HG03196 (cell line): ENCODE data around the gene ABCC9.

Experiments used
- ATAC-seq: cut with Tn5 transposase; IDR thresholded peaks from one replicate; pipeline ENCODE4 v1.9.1; 2021; ENCODE audit not compliant: unreplicated experiment

ABCC9 gene

DNA sequence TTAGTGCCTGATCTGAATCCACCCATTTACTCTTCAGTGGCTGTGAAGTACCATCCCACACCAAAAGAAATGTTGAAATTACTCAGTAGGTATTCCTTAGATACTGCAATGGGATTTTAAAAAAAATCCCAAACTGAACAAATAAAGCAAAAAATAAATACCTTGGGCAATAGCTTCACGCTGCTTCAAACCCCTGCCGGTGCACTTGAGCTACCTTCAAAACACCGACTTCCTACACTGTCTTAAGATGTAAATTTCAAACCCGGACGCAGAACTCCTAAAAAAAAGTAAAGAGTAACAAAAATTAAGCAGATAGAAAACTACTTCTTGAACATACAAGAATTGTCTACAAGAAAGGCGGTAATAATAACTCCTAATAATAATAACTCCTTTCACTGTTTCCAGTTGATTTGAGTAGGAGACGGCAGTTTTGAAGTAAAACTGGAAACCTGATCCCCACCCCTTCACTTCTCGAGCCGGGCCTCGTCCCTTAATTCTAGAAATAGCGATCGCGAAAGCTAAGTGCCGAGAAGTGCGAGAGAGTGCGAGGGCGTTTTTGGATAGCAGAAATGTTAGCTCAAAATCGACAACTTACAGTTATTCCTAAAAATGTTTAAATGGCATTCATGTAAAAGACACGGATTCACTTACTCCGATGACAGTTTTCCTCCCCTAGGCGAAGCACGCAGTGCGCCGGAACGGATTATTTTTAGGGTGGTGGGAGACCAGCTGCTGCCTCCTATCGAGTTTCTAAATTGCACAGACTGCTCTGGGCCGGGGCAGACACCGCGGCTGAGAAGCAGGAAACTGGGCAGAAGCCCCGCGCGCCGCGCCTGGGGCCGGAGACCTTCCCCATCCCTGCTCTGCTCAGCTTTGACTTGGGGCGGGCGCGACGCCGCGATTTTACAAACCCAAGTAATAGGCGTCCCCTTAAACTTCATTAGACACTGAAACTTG is at the start of gene ABCC9:
ABCC9 (minus strand) TSS at position 878 of the 957 bp plus-strand sequence. CDS start 4,752 bp downstream, outside the sequence.
- no peak for ATAC-seq

DNA sequence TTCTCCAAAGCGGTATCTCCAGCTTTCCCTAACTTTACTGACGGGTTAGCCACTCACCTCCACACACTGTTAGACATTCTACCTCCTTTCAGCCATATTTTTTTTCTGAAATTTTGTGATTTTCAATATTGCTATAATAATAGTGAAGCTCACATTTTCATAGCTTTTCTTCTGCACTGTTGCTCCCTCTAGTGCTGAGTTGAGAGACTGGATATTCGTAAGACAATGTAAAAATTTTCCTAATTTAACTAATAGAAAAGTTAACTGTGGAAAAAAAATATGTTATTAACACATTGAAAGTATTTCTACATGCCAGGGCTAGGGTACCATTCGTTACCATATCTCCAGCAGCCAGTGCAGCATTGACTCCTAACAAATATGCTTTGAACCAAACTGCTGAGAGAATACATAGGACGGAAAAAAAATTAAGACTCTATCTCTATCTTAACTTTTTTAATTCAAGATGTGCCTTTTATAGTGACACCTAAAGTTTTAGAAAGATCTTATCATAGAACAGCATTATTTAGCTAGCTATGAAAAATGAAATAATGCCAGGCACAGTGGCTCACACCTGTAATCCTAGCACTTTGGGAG is 48.7 kb upstream of the ABCC9 start:
- no peak for ATAC-seq

DNA sequence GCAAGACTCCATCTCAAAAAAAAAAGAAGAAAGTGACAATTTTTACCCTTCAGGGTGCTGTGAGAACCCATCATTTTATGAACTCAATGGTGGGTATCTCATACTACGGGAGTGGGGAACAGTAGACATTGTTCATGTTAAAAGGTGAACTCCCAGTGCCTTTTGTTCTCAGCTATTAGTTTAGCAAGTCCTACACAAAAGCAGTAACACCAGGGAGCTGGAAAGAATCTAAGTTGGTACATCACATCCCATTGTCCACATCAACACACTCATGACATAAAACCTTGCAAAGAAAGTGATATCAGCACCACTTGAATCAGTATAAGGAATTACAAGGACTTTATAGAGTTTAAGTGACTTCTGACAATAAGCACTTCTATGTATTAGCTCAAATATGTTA is 47.4 kb upstream of the ABCC9 start:
- no peak for ATAC-seq

DNA sequence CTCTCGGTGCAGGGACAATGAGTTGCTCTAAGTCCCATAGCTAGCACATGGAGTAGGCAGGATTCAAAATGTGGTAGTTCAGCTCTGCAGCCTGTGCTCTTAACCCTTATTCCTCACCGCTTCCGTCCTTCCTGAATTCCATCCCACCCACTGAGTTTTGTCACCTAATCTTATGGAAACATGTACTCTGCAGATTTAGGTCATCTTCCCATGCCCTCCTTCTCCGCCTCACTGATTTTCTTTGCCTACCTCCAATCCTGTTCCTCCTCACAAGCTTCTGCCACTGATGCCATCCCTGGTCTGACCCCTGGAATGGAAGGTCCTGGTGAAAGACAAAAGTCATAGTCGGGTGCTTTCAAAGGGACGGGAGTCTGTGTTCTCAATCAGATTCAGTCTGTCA is 46.5 kb upstream of the ABCC9 start:
- ATAC-seq = no peak

- ATAC-seq = no peak
Observed at GRCh38 chr12:21985155-21985554, 43.9 kb upstream of the ABCC9 start.

- no peak for ATAC-seq
Observed at GRCh38 chr12:21984375-21984774, 43.1 kb upstream of the ABCC9 start.

DNA sequence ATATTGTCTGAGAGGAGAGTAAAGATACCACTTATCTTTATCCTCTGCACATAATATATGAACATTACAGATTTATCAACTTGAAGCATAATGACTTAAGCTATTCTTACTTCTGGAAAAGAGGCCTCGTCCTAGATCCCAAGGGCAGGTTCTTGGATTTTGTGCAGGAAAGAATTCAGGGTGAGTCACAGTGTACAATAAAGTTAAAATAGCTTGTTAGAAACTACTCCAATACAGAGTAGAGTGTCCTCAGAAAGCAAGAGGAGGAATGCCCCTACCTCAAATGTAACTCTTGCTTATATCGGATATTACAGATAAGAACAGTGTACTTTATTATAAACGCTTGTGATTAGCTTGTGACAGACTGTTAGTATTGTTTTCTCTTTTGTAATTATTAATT is 41.9 kb upstream of the ABCC9 start:
- no peak for ATAC-seq

- ATAC-seq = no peak
Observed at GRCh38 chr12:21980544-21980943, 39.3 kb upstream of the ABCC9 start.

GRCh38 chr12:21975293-21975692 is 34.1 kb upstream of the ABCC9 start:
- no peak for ATAC-seq

- no peak for ATAC-seq
Observed at GRCh38 chr12:21973221-21973620, 32.0 kb upstream of the ABCC9 start.

- ATAC-seq = no peak
Observed at GRCh38 chr12:21972055-21972454, 30.8 kb upstream of the ABCC9 start.

DNA sequence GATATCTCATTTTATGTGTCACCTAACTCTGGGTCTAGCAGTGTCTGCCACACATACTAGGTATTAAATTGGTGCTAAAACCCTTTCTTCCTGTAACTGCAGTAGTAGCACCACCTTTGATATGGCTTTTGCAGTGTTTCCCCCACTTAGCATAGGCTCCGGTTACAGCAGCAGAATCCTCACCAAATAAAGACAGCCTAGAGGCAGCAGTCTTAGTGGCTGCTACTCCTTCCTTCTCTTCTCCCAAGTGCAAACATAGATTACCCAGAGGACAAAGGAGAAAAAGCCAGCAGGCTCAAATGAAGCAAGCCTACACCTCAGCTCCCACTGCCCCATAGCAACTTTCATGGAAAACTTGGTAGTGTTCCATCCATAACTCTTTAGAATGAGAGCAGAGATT is 30.1 kb upstream of the ABCC9 start:
- ATAC-seq = no peak

DNA sequence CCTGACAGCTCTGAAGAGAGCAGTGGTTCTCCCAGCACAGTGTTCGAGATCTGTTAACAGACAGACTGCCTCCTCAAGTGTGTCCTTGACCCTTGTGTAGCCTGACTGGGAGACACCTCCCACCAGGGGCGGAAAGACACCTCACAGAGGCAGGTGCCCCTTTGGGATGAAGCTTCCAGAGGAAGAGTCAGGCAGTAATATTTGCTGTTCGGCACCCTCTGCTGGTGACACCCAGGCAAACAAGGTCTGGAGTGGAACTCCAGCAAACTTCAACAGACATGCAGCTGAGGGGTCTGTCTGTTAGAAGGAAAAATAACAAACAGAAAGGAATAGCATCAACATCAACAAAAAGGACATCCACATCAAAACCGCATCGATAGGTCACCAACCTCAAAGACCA is 21.6 kb upstream of the ABCC9 start:
- ATAC-seq = no peak

GRCh38 chr12:21962236-21962635 is 21.0 kb upstream of the ABCC9 start:
- no peak for ATAC-seq

- ATAC-seq = no peak
Observed at GRCh38 chr12:21950649-21951048, 9.4 kb upstream of the ABCC9 start.

DNA sequence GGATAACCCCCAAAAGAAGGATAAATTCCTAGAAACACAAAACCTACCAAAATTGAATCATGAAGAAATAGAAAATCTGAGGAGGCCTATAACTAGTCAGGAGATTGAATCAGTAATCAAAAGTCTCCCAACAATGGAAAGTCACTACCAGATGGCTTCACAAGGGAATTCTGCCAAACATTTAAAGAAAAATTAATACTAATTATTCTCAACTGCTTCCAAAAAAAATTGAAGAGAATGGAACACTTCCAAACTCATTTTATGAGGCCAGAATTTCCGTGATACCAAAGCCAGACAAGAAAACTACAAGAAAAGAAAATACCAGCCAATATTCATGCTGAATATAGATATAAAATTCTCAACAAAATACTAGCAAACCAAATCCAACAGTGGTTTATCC is 7.8 kb upstream of the ABCC9 start:
- no peak for ATAC-seq

GRCh38 chr12:21946983-21947382 is 5.8 kb upstream of the ABCC9 start:
- ATAC-seq = no peak

- ATAC-seq = no peak
Observed at GRCh38 chr12:21945002-21945401, 3.8 kb upstream of the ABCC9 start.

GRCh38 chr12:21942377-21942703 is 1.1 kb upstream of the ABCC9 start:
- ATAC-seq = no peak

DNA sequence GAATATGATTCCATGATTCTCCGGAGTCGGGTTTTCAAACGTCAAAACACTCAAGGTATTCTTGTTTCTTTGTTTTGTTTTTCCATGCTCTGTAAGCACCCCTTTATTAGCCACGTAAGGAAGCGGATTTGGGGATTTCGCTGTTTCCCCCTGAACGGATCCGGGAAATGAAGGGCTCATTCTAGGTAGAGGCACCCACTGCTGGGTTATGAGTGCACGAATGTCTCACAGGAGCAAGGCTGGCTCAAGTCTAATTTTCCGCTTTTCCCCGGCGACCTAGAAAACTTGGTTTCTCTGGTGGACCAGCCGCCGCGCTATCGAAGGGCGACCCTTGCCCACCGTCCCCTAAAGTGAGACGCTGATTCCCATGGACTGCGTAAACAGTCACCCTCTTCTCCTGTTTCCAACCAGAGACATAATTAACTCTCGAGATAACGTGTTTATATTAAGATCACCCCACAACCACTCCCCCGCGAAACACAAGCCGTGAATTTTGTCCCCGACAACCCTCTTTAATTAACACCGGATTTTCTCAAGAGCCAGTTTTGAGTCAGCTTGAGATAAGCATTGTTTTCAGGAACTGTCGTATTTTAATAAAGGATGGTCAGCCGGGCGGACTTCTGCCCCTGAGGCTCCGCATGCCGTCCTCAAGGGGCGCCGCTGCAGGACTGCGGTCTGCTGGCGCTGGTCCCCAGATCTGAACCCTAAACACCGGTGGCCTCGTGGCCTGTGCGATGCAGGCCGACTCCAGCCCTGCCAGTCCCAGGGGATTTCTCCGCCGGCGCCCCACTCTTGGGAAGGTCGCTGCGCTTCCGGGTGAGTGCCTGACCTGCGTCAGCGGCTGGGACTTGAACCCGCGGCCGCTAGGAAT is 515 bp upstream of the ABCC9 start:
- no peak for ATAC-seq

- no peak for ATAC-seq
Observed at GRCh38 chr12:21939435-21939834, 1.8 kb downstream of the ABCC9 start.

DNA sequence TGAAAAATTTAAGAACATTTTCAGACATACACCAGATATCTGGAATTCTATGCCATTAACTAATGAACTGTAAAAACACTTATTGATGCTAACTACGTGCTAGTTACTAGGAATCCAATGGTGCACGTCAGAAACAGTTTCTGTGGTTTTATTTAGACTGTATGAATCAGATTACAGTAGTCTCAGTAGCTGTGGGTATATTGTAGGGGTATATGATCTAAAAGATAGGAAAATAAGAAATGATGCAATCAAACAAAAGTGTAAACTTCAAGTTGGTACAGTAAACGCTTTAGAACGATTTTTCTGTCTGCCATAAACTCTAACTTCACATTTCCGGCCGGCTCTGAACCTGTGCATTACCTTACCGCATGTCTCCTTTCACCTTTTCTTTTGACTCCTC is 2.3 kb downstream of the ABCC9 start:
- no peak for ATAC-seq
